Measurements from ENCODE around the gene DUSP22. TPM values are rescaled to one million over a fixed set of nuclear protein-coding genes. Genes with fewer than 3 reads are reported as not detected.
A peak's percentile ranks its signal among the peaks of the same experiment; 100 is the strongest.

Gene DUSP22
- polyA plus RNA-seq, 3 donors: 107 to 120 (median 117) TPM

DNA sequence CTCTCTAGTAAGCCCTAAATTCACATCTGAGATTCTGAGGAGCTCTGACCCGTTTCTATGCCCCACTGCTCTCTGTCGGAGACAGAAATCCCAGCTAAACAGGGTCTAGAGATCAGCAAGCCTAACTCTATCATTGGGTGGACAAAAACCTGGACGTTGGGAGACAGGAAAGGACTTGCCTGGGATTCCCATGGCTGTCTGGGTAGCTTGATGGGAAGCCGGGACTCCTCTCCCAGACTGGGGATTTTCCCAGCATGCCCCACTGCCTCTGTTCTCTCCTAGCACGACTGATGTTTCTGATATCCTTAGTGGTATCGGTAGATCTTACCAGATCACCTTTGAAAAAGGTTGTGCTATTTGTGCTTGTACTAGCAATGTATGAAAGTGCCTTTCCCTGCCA lies 22.9 kb downstream of the DUSP22 start:
- intact Hi-C loops (cut with micrococcal nuclease): no loop called here
- H3K27ac Mint-ChIP-seq: peak overlapping the region in 1 of 7 donors; percentile 15
- TF ChIP-seq, protein P1, sequence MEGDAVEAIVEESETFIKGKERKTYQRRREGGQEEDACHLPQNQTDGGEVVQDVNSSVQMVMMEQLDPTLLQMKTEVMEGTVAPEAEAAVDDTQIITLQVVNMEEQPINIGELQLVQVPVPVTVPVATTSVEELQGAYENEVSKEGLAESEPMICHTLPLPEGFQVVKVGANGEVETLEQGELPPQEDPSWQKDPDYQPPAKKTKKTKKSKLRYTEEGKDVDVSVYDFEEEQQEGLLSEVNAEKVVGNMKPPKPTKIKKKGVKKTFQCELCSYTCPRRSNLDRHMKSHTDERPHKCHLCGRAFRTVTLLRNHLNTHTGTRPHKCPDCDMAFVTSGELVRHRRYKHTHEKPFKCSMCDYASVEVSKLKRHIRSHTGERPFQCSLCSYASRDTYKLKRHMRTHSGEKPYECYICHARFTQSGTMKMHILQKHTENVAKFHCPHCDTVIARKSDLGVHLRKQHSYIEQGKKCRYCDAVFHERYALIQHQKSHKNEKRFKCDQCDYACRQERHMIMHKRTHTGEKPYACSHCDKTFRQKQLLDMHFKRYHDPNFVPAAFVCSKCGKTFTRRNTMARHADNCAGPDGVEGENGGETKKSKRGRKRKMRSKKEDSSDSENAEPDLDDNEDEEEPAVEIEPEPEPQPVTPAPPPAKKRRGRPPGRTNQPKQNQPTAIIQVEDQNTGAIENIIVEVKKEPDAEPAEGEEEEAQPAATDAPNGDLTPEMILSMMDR (IDR thresholded peaks at IDR 0.05): no peak

DNA sequence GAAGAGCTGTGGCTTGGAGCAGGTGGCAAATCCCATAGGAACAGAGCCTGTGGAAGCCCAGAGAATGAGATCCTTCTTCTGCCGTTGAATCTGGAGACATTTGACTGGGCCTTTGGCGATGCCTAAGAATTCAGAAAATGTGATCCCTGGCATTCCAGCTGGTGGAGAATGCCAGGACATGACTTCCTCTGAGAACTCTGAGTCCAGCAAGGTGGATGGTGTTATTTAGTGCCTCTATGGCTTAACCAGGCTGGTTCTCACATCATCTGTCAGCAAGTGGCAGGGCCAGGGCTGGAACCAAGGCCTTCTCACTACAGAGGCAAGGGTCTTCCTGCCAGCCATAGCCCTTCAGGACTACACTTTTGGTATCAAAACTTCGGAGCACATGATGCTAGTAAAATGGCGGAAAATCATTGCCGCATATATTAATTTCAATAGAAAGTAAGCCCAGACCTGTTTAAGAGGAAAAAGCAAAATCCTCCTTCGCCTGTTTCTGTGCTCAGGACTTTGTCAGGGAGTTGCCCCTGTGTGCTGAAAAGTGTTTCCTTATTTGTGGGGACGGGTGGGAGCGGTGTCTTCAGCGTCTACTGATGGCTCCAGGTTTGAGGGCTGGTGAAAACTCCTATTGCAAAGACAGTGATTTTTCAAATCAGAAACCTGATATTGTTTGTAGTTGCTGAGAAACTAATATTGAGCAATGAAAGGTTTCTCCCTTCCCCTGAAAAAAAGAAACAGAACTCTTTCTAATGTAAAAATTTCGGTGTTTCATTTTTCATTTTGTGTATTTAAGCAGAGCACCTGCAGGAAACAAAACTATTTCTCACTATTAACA lies 23.9 kb downstream of the DUSP22 start:
- H3K4me1 ChIP-seq (ENCODE audit: control insufficient read depth in 1 of 2, insufficient read depth in 2 of 2, low read length in 2 of 2): peaks cover 73 to 86% of the 10 kb centered on the region in 2 donors
- H3K36me3 ChIP-seq (replicated peaks in 1 of 2; ENCODE audit: control insufficient read depth in 1 of 2, insufficient read depth in 2 of 2, low read length in 2 of 2): peaks cover 3 to 35% of the 10 kb centered on the region in 2 donors
- no peak overlapping the region for H3K9ac ChIP-seq (ENCODE audit: insufficient read depth, low read length, poor library complexity, severe bottlenecking)
- H4K20me1 ChIP-seq (ENCODE audit: insufficient read depth, low read length): no peaks in the 10 kb centered on the region
- 84% methylated on average over 8 of the region's 10 CpGs for WGBS (ENCODE audit: insufficient coverage)
- no peaks in the 10 kb centered on the region for H3K27me3 ChIP-seq (ENCODE audit: control insufficient read depth in 2 of 2, insufficient read depth in 2 of 2, low read length in 2 of 2)
- H3K4me1 Mint-ChIP-seq: peaks cover 63% of the 10 kb centered on the region
- peak overlapping the region; percentile 1 for H3K4me2 ChIP-seq (replicated peaks; ENCODE audit: extremely low read depth, low read length, poor library complexity, severe bottlenecking)
- H3K27ac Mint-ChIP-seq: peak overlapping the region in 6 of 7 donors; percentile 38 to 76 (median 55)
- H3K27ac ChIP-seq (ENCODE audit: low read depth in 1 of 2, low read length in 2 of 2): peak overlapping the region; percentile 14 to 31
- H2AFZ ChIP-seq (ENCODE audit: insufficient read depth, low read depth, low read length, poor library complexity, severe bottlenecking): no peak overlapping the region
- no peak overlapping the region for H3K4me3 Mint-ChIP-seq
- peaks cover 72% of the 10 kb centered on the region for H3K79me2 ChIP-seq (ENCODE audit: insufficient read depth, low read length)
- DNase-seq: no peak
- no peaks in the 10 kb centered on the region for H3K9me3 ChIP-seq (replicated peaks in 1 of 2; ENCODE audit: control insufficient read depth in 1 of 2, insufficient read depth in 1 of 2, low read length in 2 of 2)
- TF ChIP-seq, protein P1 (IDR thresholded peaks at IDR 0.05): no peak
- intact Hi-C loops (cut with micrococcal nuclease): no loop called here
- no peak overlapping the region for H3K4me3 ChIP-seq (replicated peaks in 1 of 3; ENCODE audit: low read depth in 2 of 3, low read length in 3 of 3)
- peaks cover 0 to 13% (median 0%) of the 10 kb centered on the region in 7 donors for H3K9me3 Mint-ChIP-seq
- peaks cover 28 to 43% of the 10 kb centered on the region in 2 donors for H3K36me3 Mint-ChIP-seq
- H3K27me3 Mint-ChIP-seq (ENCODE audit: low read depth in 3 of 3): peaks cover 0 to 3% (median 1%) of the 10 kb centered on the region in 3 donors

More for the DNA sequence above, 22.9 kb downstream of the DUSP22 start:
- DNase-seq: no peak
- H3K9me3 Mint-ChIP-seq: peaks cover 0 to 15% (median 0%) of the 10 kb centered on the region in 7 donors
- H3K9me3 ChIP-seq (replicated peaks in 1 of 2; ENCODE audit: control insufficient read depth in 1 of 2, insufficient read depth in 1 of 2, low read length in 2 of 2): no peaks in the 10 kb centered on the region
- H3K79me2 ChIP-seq (ENCODE audit: insufficient read depth, low read length): peaks cover 71% of the 10 kb centered on the region
- 85% methylated on average over 4 of the region's 6 CpGs for WGBS (ENCODE audit: insufficient coverage)
- H3K27me3 Mint-ChIP-seq (ENCODE audit: low read depth in 3 of 3): peaks cover 0 to 3% (median 1%) of the 10 kb centered on the region in 3 donors
- H3K4me2 ChIP-seq (replicated peaks; ENCODE audit: extremely low read depth, low read length, poor library complexity, severe bottlenecking): no peak overlapping the region
- H4K20me1 ChIP-seq (ENCODE audit: insufficient read depth, low read length): no peaks in the 10 kb centered on the region
- H3K4me1 ChIP-seq (ENCODE audit: control insufficient read depth in 1 of 2, insufficient read depth in 2 of 2, low read length in 2 of 2): peaks cover 74 to 86% of the 10 kb centered on the region in 2 donors
- H2AFZ ChIP-seq (ENCODE audit: insufficient read depth, low read depth, low read length, poor library complexity, severe bottlenecking): no peak overlapping the region
- H3K36me3 ChIP-seq (replicated peaks in 1 of 2; ENCODE audit: control insufficient read depth in 1 of 2, insufficient read depth in 2 of 2, low read length in 2 of 2): peaks cover 3 to 31% of the 10 kb centered on the region in 2 donors
- no peak overlapping the region for H3K4me3 ChIP-seq (replicated peaks in 1 of 3; ENCODE audit: low read depth in 2 of 3, low read length in 3 of 3)
- no peak overlapping the region for H3K9ac ChIP-seq (ENCODE audit: insufficient read depth, low read length, poor library complexity, severe bottlenecking)
- peaks cover 71% of the 10 kb centered on the region for H3K4me1 Mint-ChIP-seq
- no peak overlapping the region for H3K4me3 Mint-ChIP-seq
- H3K27ac ChIP-seq (ENCODE audit: low read depth in 1 of 2, low read length in 2 of 2): no peak overlapping the region
- peaks cover 28 to 44% of the 10 kb centered on the region in 2 donors for H3K36me3 Mint-ChIP-seq
- no peaks in the 10 kb centered on the region for H3K27me3 ChIP-seq (ENCODE audit: control insufficient read depth in 2 of 2, insufficient read depth in 2 of 2, low read length in 2 of 2)

All from CD14-positive monocyte (primary cell).